ENCODE results near the gene CEP295NL. TPM values are rescaled to one million over a fixed set of nuclear protein-coding genes. Genes with fewer than 3 reads are reported as not detected.

Gene CEP295NL
- total RNA-seq, 1 experiment from 2014 or later, result 1.8 TPM

GRCh38 chr17:78929908-78930775 lies 27.1 kb upstream of the CEP295NL start:
- Histone ChIP-seq H2AFZ (ENCODE audit: low read length) (no peak overlapping the region), H3K27me3 (ENCODE audit: low read length) (no peaks in the 10 kb centered on the region), H3K79me2 (ENCODE audit: low read length) (no peaks in the 10 kb centered on the region), H3K9me2 (replicated peaks; ENCODE audit: low read length) (no peaks in the 10 kb centered on the region), H3K27ac (ENCODE audit: low read length) (no peak overlapping the region), H3K36me3 (ENCODE audit: low read depth, low read length) (no peaks in the 10 kb centered on the region), H3K9ac (ENCODE audit: low read length) (no peak overlapping the region), H4K20me1 (ENCODE audit: low read length) (no peaks in the 10 kb centered on the region), H3K4me1 (ENCODE audit: insufficient read depth, low read length) (peaks cover 39% of the 10 kb centered on the region), H3K4me2 (ENCODE audit: low read length) (no peak overlapping the region), H3K9me3 (ENCODE audit: low read length) (no peaks in the 10 kb centered on the region), H3F3A (ENCODE audit: low read length, unreplicated experiment) (no peaks in the 10 kb centered on the region), H3K4me3 (ENCODE audit: low read length) (no peak overlapping the region)
- no TSS peak for BruUV-seq (replicated peaks)
- ATAC-seq (no peak), DNase-seq (peak; percentile 62)
- POLR2A ChIA-PET (ENCODE audit: unreplicated experiment), result no interaction called here
- intact Hi-C loops (cut with micrococcal nuclease), result loop anchor here (5.0 kb wide), 1 partner anchor 42 kb away; no protein-coding TSS in a partner anchor
- CTCF ChIA-PET, result no interaction called here
- no peak for TF ChIP-seq EZH2 (IDR thresholded peaks at IDR 0.05; ENCODE audit: low read length, unreplicated experiment)
- TF ChIP-seq CTCF (conservative IDR thresholded peaks at IDR 0.05; ENCODE audit: low read depth, low read length), result no peak
- TF ChIP-seq EZH2phosphoT487 (IDR thresholded peaks at IDR 0.05; ENCODE audit: borderline replicate concordance, low read length), result no peak

DNA sequence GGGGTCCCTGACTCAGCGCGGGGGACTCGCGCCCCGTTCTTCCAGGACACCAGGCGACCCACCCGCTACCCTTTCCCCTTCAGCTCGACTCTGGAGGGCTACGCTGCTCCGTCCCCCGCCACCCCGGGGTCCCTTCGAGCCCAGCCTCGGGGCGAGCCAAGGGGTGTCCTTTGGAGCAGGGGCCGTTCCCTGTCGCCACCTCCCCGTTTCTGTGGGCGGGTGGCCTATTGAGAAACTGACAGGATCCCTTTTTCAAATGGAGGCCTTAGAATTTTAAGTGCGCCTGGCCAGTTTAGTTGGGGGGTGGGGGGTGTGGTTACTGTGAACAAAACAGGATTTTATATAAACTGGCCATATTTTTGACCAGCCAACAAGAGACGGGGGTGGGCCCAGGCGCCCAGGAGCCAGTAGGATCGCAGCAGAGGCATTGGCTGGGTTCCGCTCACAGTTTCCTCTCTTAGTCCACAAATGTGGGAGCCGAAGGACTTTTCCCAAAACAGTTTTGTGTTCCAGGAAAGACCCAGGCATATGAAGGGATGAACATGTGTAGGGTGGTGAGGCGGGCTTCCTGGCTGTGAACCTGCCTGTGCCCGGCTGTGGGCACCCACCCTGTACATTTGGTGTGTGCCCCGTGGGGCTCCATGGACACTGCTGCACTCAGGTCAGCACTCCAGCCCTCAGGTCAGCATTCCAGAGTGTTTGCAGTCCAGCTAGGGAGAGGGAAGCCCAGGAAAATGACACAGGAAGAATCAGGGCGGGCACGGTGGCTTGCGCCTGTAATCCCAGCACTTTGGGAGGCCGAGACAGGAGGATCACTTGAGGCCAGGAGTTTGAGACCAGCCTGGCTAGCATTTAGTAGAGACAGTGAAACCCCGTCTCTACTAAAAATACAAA lies 22.9 kb upstream of the CEP295NL start:
- Histone ChIP-seq H3K27me3 (ENCODE audit: low read length) (no peaks in the 10 kb centered on the region), H3K4me1 (ENCODE audit: insufficient read depth, low read length) (peaks cover 23% of the 10 kb centered on the region), H2AFZ (ENCODE audit: low read length) (peak overlapping the region; percentile 71), H3K27ac (ENCODE audit: low read length) (no peak overlapping the region), H3F3A (ENCODE audit: low read length, unreplicated experiment) (no peaks in the 10 kb centered on the region), H3K9me3 (ENCODE audit: low read length) (no peaks in the 10 kb centered on the region), H3K4me3 (ENCODE audit: low read length) (peak overlapping the region; percentile 52), H3K79me2 (ENCODE audit: low read length) (peaks cover 35% of the 10 kb centered on the region), H3K9me2 (replicated peaks; ENCODE audit: low read length) (no peaks in the 10 kb centered on the region), H3K9ac (ENCODE audit: low read length) (no peak overlapping the region; the same call in 1 of the 2 replicates), H3K4me2 (ENCODE audit: low read length) (peak overlapping the region; percentile 71), H4K20me1 (ENCODE audit: low read length) (no peaks in the 10 kb centered on the region), H3K36me3 (ENCODE audit: low read depth, low read length) (no peaks in the 10 kb centered on the region)
- DNase-seq, result no peak
- ChIA-PET CTCF (interaction anchor here (0.6 kb wide), 1 partner anchor 60 kb away, joined by 11 read pairs; no protein-coding TSS in a partner anchor), POLR2A (ENCODE audit: unreplicated experiment) (interaction anchor here (1.0 kb wide), 1 partner anchor 42 kb away, joined by 4 read pairs; no protein-coding TSS in a partner anchor)
- no peak for ATAC-seq
- no peak for TF ChIP-seq EZH2phosphoT487 (IDR thresholded peaks at IDR 0.05; ENCODE audit: borderline replicate concordance, low read length)
- TF ChIP-seq CTCF (conservative IDR thresholded peaks at IDR 0.05; ENCODE audit: low read depth, low read length), result no peak
- no peak for TF ChIP-seq EZH2 (IDR thresholded peaks at IDR 0.05; ENCODE audit: low read length, unreplicated experiment)
- BruUV-seq (replicated peaks), result no TSS peak
- intact Hi-C loops (cut with micrococcal nuclease), result loop anchor here (2.0 kb wide), 2 partner anchors 43 to 63 kb away; no protein-coding TSS in a partner anchor
